ENCODE measurements around the gene WDR20.

- no peak for TF ChIP-seq CTCF (IDR thresholded peaks at IDR 0.05)
- TF ChIP-seq POLR2A (IDR thresholded peaks at IDR 0.05) = no peak
Observed at GRCh38 chr14:102150744-102151143, 11.0 kb downstream of the WDR20 start.

All from suprapubic skin (tissue), 3 donors.